Right ventricle myocardium inferior (tissue), 1 donor: ENCODE data around the gene SH3BGRL3. TPM values are rescaled to one million over a fixed set of nuclear protein-coding genes. Genes with fewer than 3 reads are reported as not detected.
A peak's percentile ranks its signal among the peaks of the same experiment; 100 is the strongest.

Experiments used
- ATAC-seq: fragments of 200-7000 bp; cut with Tn5 transposase; one replicate; pipeline ENCODE4 v1.9.1; 2020; ENCODE audit warnings: mild to moderate bottlenecking, moderate library complexity
- DNase-seq: peaks from one replicate; pipeline ENCODE4 v3.0.0; 2021; ENCODE audit errors: missing footprints
- intact Hi-C: fragments of 100-400 bp; cut with DNase I; formaldehyde crosslinking; loops from one replicate; pipeline ENCODE4 v1.11.0; 2022
- total RNA-seq: library from RNA; stranded (reverse); fragmentation: NEBNext Ultra II Directional; extraction: Animal tissue kit (Norgen Biotek cat#: 25700); gene quantifications from one replicate; pipeline ENCODE4 v1.2.1, GENCODE V29; 2021
- donor health status: DM: no; HTN: yes; CAD: no; lungs with severe emphysema.

The SH3BGRL3 gene
- total RNA-seq, 1 donor from 2014 or later: 50.5 TPM

DNA sequence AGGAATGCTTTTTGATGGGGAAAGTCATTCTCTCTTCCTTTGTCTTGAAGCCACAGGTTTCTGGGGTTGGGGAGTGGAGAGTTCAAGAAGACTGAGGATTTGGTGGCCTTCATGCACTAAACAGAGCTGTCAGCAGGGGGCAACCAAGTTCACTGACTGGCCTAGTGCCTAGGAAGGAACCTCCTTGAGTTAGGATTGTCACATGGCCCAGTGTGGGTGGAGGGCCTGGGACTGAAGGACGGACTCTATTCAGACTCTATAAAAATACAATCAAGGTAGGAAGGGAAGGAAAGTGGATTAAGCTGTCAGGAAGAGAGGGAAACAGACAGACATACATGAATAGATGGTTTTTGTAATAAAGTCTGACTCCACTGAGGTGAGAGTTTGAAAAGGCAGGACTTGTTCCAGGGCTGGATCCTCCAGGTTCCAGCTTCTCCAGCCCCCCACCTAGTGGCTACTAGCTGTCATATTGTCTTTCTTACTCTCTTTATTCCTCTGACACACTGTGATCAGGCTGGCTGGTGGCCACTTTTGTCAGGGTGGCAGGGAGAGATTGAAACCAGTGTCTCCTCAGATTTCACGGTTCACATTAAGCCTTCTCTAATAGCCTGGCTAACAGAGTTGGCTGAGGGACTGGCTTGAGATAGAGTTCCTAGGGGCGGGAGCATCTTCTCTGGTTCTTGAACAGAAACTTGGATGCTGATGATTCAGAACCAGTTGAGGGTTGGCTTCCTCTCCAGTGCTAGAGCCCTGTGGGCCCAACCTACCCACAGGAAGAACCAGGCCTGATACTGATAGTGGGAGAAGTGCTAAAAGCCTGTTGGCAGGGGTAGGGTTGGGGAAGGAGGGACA is 4.1 kb upstream of the SH3BGRL3 start:
- ATAC-seq: peak; percentile 83
- peak; percentile 87 for DNase-seq
- intact Hi-C loops: loop anchor here (1.0 to 5.0 kb wide), 3 partner anchors 44 to 86 kb away; partner anchors contain the start of gene CEP85

DNA sequence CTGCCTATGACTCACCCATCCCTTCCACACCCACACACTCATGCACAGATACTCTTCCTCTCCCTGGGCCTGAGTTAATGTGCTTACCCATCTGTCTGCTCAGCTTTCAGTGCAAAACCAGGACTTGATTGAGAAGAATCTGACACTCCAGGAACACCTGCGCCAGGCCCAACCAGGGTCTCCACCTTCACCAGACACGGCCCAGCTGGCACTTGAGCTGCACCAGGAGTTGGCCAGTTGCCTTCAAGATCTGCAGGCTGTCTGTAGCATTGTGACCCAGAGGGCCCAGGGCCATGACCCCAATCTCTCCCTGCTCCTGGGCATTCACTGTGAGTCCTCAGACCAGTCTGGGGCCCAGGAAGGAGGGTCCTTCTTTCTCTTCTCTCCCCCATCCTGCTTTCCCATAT is 3.5 kb upstream of the SH3BGRL3 start:
- ATAC-seq (no peak), DNase-seq (no peak)
- intact Hi-C loops: loop anchor here (5.0 kb wide), 2 partner anchors 44 to 86 kb away; partner anchors contain the start of gene CEP85

DNA sequence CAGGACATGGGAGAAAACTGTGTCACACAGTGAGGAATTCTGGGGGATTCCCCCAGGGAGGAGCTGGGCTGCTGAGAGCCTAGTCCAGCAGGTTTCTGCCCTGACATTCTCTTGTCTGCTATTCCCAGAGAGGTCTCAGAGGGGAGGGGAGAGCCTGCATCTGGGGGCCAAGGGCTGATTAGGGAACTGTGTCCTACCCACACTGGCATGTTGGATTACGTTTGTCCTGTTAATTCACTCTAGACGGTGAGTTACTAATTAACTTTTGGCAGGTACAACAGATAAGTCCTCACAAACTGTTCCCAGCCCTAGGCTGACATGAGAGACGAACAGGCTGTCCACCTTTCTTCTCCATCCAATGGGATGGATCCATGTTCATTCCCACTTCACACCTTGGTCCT is 2.6 kb upstream of the SH3BGRL3 start:
- ATAC-seq: no peak
- DNase-seq: no peak
- intact Hi-C loops: loop anchor here (5.0 kb wide), 2 partner anchors 45 to 85 kb away; partner anchors contain the start of gene CEP85

DNA sequence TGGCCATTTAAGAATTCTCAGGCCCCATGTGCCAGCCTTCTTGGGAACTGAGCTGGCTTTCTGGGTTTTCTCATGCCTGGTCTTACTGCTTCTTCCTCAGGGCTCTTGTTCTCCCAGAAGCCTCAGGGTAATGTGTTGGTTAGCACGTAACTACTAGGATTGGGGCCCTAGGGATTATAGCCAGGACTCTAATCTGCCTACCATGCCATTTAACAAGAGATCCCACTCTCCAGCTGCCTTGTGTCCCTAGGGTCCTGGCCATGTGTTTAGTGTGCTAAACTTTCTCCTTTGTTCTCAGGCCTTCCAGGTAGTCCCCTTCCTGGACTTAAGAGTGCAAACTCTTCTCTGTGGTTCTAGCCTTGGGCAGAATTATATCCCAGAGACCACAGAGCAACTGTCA is 2.2 kb upstream of the SH3BGRL3 start:
- DNase-seq (no peak), ATAC-seq (no peak)
- intact Hi-C loops: loop anchor here (5.0 kb wide), 2 partner anchors 45 to 85 kb away; partner anchors contain the start of gene CEP85

DNA sequence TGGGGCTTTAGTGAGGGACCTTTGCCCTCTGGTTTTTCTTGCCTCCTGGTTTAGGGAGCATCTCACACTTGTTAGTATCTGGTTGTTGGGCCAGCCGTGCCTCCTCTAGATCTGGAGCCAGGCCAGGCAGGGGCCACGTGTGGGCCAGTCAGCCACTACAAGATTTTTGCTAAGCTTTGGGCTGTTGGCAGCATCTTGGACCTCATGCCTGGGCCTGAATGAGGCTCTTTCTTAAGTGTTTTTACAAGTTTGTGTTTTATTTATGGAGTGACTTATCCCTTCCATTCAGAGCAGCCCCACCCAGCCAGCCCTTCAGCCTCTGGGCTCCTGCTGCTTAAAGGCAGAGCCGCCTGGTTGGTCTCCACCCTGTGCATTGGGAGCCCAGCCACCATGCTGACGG is 1.6 kb upstream of the SH3BGRL3 start:
- ATAC-seq (no peak), DNase-seq (no peak)
- intact Hi-C loops: loop anchor here (5.0 kb wide), 2 partner anchors 46 to 84 kb away; partner anchors contain the start of gene CEP85

DNA sequence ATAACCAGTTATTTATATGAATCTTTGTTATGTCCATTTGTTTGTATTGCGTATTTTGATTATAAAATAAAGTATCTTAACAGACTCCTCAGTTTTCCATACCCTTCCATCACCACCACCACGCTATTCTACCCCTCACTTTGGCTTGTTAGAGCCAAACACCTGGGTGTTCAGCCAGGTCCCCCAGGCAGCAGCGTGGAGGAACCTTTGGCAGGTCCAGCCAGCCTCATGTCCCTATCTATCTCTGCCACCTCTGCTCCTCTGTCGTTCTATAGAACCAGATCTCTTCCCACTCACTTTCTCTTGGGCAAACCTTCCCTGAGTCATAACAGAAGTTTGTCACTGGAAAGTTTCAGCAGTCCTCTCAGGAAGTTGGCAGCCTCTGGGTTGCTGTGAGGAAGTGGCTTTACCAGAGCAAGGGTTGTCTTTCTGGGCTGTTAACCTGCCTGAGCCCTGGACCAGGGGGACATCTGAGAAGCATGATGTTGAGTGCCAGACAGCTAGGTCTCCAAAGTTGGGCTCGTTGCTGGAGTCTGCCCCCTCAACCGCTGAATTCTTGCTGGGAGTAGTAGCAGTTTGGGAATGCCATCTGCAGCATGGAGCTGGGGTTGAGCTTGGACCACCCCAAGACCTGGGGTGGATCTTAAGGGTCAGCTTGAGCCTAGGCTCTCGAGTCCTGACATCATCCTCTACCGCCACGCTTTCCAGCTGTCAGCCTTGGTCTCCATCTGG is 996 bp upstream of the SH3BGRL3 start:
- intact Hi-C loops: loop anchor here (5.0 kb wide), 2 partner anchors 47 to 83 kb away; partner anchors contain the start of gene CEP85
- ATAC-seq (no peak), DNase-seq (no peak)

DNA sequence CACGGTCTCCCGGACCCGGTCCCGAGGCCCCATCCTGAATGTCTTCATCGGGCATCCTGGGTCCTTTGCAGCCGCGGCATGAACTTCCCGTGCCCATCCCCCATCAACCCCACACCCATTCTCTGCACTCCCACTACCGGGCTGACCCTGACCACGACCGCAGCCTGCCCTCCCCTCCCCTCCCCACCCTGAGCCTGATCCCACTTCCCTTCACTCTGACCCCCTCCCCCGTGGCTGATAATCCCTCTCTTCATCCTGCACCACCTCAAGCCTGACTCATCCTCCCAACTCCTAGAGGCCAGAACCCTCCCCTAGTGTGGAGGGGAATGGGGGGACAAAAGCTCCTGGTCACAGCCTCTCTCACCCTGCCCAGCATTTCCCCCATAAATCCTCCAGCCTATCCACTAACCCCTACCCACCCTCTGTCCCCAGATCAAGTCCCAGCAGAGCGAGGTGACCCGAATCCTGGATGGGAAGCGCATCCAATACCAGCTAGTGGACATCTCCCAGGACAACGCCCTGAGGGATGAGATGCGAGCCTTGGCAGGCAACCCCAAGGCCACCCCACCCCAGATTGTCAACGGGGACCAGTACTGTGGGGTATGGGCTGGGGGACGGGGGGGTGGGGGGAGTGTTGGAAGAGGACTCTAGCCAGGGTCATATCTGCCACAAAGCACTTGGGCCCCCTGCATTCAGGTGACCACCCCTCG is 602 bp downstream of the SH3BGRL3 start:
- DNase-seq: peak; percentile 52
- intact Hi-C loops: no loop called here
- ATAC-seq: no peak

DNA sequence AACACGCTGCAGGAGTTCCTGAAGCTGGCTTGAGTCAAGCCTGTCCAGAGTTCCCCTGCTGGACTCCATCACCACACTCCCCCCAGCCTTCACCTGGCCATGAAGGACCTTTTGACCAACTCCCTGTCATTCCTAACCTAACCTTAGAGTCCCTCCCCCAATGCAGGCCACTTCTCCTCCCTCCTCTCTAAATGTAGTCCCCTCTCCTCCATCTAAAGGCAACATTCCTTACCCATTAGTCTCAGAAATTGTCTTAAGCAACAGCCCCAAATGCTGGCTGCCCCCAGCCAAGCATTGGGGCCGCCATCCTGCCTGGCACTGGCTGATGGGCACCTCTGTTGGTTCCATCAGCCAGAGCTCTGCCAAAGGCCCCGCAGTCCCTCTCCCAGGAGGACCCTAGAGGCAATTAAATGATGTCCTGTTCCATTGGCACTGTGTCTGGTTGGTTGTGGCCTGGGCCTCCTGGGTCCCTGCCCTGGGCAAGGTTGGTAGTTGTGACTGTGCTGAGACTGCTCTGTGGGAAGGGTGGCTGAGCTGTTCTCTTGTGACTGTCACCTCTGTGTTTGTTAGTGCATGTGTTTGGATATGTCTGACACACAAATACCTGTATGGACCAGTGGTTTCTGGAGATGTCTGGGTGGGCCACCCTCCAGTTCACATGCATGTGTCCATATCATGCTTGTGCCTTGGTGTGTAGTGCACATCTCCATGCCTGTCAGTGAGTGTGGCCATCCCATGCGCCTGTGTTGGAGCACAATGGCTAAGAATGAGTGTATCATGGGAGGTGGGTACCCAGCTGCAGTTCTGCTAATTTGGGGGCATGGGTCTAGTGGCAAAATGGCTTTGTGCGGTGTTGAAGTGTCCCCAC is 1.4 kb downstream of the SH3BGRL3 start:
- ATAC-seq (no peak), DNase-seq (no peak)
- intact Hi-C loops: no loop called here

DNA sequence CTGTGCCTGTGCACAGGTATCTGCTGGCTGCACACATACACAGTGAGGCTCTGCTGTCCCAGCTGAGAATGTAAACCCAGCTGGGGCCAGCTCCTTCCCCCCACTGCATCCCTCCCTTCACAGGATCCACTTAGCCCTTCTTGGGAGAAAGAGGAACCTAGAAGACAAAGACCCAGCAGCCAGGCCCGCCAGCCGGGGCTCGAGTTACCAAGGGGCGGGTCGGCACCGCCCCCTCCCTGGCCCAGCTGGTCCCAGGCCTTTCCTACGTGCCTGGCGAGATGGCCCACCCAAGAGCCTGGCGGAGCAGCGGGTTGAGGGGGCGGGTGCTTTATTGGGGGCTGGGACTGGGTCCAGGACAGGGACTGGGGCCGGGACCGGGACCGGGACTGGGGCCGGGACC is 2.1 kb downstream of the SH3BGRL3 start:
- ATAC-seq: no peak
- intact Hi-C loops: no loop called here

DNA sequence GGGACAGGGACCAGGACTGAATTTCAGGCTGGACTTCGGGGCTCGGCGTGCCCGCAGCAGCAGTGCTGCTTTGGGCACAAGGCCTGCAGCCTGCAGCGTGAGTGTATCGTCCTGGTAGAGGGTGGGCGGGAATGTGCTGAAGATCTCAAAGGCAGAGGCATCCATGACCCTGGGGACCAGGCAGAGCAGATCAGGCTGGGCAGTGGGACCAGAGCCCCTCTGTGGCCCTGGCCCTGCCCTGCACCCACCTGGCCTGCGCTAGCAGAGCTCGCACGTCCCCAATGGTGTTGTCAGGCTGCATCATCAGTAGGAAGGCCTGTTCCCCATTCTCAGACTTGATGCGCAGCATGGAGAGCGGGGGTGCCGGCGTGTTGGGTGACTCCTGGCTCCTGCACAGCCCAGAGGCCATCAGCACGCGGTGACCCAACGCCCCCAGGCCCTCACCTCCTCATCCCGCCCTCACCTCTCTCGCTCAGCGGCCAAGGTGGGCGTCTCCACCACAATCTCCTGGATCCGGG is 2.6 kb downstream of the SH3BGRL3 start:
- intact Hi-C loops: no loop called here
- ATAC-seq: no peak
- DNase-seq: no peak

More for the DNA sequence above, 2.1 kb downstream of the SH3BGRL3 start:
- no peak for DNase-seq

DNA sequence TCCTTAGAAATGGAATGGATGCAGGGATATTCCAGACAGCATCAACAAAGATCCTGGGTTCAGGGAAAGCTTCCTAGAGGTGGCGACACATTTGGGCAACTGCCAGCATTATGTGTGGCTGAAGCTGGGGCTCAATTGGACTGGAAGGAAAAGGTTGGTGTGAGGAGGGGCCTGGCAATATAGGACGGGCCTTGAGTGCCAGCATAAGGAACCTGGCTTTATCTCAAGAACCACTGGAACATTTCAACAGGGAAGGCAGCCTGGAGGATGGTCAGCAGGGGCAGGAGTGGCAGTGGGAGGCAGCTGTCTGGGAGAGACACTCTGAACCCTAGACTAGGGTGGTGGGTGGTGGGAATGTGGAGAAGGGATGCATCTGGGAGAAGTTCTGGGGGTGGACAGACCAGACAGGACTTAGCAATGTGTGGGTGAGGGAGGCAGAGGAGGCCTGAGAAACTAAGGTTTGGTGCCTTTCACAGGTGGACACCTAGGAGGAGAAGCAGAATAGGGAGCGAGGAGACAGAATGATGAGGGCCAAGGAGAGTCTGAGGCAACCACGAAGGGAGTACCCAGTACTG is 3.5 kb downstream of the SH3BGRL3 start:
- intact Hi-C loops: no loop called here
- no peak for ATAC-seq

DNA sequence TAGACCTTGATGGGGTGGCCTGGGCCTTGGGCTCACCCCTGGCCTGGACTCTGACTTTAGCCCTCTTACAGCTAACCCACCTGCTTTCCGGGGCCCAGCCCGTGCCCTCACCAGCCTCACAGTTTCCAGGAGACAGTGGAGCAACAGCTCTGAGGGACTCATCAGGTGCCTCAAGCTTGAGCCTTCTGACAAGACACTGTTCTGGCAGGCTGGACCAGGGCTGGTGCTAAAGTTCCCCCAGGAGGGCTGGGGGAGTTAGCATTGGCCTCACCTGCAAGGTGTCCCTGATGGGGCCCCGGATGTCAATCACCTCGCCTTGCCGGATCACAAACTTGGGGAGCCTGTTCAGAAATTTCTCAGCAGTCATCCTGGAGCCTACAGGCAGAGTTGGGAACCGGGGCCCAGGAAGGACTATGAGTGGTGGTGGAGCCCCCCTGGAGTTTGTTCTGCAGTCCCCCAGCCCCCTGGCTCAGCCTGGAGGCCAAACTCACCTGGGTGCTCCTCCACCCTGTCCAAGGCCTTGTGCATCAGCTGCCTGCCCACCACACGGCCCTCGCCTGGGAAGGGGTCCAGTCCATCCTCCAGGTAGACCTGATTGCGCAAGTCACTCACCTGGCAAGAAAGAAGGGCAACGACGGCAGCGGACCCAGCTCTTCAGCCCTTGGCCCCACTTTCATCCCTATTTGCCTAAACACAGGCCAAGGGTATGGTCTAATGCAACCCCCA is 4.1 kb downstream of the SH3BGRL3 start:
- no peak for ATAC-seq
- no peak for DNase-seq
- intact Hi-C loops: loop anchor here (2.0 kb wide), 1 partner anchor 37 kb away; no protein-coding TSS in a partner anchor

More for the DNA sequence above, 3.5 kb downstream of the SH3BGRL3 start:
- no peak for DNase-seq

DNA sequence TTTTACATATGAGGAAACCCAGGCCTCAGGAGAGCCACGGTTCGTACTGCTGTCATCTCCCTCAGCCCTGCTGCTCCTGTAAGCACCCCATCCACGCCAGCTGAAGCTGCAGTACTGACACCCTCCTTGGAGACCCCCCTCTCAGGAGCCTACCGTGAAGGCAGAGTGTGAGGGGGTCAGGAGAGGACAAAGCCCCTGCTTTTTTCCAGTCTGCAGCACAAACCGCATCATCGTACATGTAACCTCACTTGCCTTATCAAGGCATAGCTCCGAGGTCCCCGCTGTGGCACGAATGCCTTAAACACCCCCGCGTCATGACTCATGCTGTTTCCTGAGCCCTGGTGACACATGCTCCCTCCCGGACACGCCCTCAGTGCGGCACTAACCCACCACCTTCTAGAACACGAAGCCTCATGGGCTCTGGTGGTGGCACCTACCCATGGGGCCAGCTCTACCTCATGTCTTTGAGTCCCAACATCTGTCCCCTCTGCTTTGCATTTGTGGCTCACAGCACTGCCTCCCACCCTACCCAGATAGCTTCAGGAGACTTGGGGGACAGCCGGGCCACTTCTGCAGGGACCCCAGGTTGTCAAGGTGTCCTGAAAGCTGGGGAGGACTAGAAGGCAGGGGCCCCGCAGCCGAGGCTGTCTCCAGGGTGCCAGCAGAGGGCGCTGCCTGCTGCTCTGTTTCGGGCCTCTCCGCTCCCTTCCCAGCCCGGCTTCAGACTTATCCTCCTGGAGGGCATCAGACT is 4.9 kb downstream of the SH3BGRL3 start:
- DNase-seq (peak; percentile 90), ATAC-seq (no peak)
- intact Hi-C loops: loop anchor here (2.0 kb wide), 1 partner anchor 36 kb away; no protein-coding TSS in a partner anchor

DNA sequence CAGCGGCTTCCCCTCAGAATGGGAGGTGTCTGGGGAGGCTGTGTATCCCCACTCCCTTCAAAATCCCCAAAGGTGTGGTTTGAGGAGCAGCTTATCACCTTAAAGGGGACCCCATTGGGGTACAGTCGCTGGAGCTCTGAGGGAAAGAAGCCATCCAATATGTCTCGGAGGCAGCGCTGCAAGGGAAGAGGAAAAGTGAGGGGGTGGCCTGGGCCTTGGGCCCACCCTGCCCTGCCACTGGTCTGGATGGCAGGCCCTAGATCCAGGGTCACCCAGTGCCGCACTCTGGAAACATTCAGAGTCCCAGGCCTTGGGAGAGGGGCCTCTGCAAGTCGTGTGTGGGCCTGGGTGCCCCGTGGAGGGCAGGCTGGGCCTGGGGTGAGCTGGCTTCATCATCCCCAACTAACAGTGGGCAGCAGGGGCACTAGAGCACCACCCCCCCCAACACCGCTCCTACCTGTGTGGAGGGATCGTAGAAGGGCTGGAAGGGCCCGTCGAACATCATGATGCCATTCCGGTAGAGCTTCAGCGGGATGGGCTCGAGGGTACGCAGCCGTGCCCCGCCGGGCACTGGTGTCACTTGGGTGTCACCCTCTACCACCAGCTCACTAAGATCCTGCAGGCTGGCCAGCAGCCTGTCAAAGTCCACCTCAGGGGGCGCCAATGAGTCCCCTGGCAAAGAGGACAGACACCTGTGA is 5.6 kb downstream of the SH3BGRL3 start:
- no peak for ATAC-seq
- intact Hi-C loops: loop anchor here (2.0 kb wide), 1 partner anchor 35 kb away; no protein-coding TSS in a partner anchor

DNA sequence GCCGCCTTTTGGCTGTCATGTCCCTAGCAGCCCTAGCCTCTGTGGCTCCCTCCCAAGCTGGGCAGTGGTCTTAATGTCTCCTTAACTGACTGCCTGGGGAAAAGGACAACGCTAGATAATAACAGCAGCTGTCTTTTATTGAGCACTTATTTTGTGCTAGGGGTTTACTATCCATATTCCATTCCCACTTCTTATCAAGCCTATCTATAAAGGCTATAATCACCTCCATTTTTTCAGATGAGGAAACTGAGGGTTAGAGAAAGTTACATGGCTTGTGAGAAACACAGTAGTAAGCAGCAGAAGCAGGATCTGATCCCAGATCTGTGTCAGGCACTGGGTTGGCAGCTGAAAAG is 6.2 kb downstream of the SH3BGRL3 start:
- ATAC-seq (no peak), DNase-seq (no peak)
- intact Hi-C loops: no loop called here

More for the DNA sequence above, 5.6 kb downstream of the SH3BGRL3 start:
- peak; percentile 23 for DNase-seq
